PC-9 (cell line): Measurements from ENCODE around the gene GMPS.

Experiments used
- CTCF ChIP-seq: fragments of 200-600 bp; sonication (generic); conservative IDR thresholded peaks from 2 replicates; pipeline ENCODE4 v1.6.1; 2017; ENCODE audit warnings: mixed run types, antibody characterized with exemption, mild to moderate bottlenecking, moderate library complexity
- EZH2 ChIP-seq: fragments of 200-600 bp; sonication (generic); IDR thresholded peaks from 2 replicates; pipeline ENCODE4 v1.8.0; 2017; ENCODE audit warnings: antibody characterized with exemption, low read depth

GRCh38 chr3:155885292-155885691 lies 14.8 kb downstream of the GMPS start:
- TF ChIP-seq CTCF (no peak), EZH2 (no peak)
